Measurements from ENCODE around the gene GRID1. TPM values are rescaled to one million over a fixed set of nuclear protein-coding genes. Genes with fewer than 3 reads are reported as not detected.

The GRID1 gene
- polyA plus RNA-seq, 1 donor (not counting 4 experiments of a cell fraction or from before 2014, with no cell fraction given), result 0.01 TPM

- dilution Hi-C loops (cut with MboI; ENCODE audit: extremely low pct_ligation_motif_present, low sequenced_read_pairs), result no loop called here
- H3K36me3 ChIP-seq (ENCODE audit: control insufficient read depth in 2 of 2, extremely low read depth in 1 of 2, insufficient read depth in 2 of 2, low read length in 2 of 2), result no peaks in the 10 kb centered on the region
- FAIRE-seq, result no peak
Observed at GRCh38 chr10:86206240-86206579, 160.4 kb downstream of the GRID1 start.

DNA sequence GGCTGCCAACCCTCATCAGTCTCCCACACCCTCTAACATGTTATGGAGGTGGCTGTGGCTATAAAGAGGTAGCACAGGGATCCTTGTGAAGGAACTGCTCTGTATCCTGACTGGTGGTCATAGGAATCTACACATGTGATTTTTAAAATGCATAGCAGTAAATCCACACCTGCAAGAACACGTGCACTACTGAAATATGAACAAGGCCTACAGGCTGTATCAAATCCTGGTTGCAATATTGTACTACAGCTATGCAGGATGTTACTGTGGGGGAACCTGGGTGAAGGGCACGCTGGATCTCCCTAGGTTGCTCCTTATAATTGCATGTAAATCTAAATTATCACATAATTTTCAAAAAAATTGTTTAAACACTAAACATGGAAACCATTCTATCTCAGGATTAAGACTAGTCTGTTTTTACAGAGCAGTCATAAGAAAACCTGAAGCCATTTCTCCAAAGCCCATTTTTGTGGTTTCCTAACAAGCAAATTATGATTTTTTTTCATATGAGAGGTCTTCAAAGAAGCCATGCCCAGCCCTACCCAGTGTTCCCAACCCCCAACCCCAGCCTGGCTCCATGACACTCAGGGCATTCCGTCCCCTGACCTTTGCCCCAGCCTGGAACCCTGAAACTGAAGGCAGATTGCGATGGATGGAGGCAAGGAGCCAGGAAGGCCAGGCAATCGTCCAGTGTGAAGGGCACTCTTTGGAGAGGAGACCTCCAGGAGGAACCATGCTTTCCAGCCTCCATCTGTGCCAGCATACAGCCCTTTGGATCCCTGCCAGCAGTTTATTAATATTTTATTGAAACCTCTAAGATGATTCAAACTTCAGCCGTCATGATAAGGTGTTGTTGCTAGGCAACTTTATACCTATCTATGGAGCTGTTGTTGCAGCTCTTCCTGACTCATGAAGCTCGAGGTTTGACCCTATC is 161.0 kb downstream of the GRID1 start:
- H3K4me1 ChIP-seq (ENCODE audit: control insufficient read depth, extremely low read depth, insufficient read depth, low read length), result no peaks in the 10 kb centered on the region
- H2AFZ ChIP-seq (ENCODE audit: control insufficient read depth, low read length), result no peak overlapping the region
- no peaks in the 10 kb centered on the region for H3K27me3 ChIP-seq (ENCODE audit: control insufficient read depth, extremely low read depth, insufficient read depth, low read length)
- FAIRE-seq (no peak), DNase-seq (ENCODE audit: low read depth, low spot score) (no peak)
- H3K9ac ChIP-seq (ENCODE audit: control insufficient read depth, extremely low read depth, insufficient read depth, low read length), result no peak overlapping the region
- no peaks in the 10 kb centered on the region for H3K36me3 ChIP-seq (ENCODE audit: control insufficient read depth in 2 of 2, extremely low read depth in 1 of 2, insufficient read depth in 2 of 2, low read length in 2 of 2)
- dilution Hi-C loops (cut with MboI; ENCODE audit: extremely low pct_ligation_motif_present, low sequenced_read_pairs), result no loop called here
- no peaks in the 10 kb centered on the region for H3K9me3 ChIP-seq (ENCODE audit: control insufficient read depth, low read depth, low read length)
- no peak for TF ChIP-seq EZH2 (IDR thresholded peaks at IDR 0.05; ENCODE audit: low read length)
- no peak overlapping the region for H3K4me3 ChIP-seq (ENCODE audit: control insufficient read depth in 2 of 3, extremely low read depth in 1 of 3, insufficient read depth in 2 of 3, low read depth in 1 of 3, low read length in 3 of 3)
- no peaks in the 10 kb centered on the region for H3K9me1 ChIP-seq (ENCODE audit: control insufficient read depth, extremely low read depth, insufficient read depth, low read length)
- no peak overlapping the region for H3K27ac ChIP-seq (ENCODE audit: control insufficient read depth, insufficient read depth, low read length)
- no peaks in the 10 kb centered on the region for H4K20me1 ChIP-seq (ENCODE audit: control insufficient read depth, extremely low read depth, insufficient read depth, low read length)
- no peaks in the 10 kb centered on the region for H3K79me2 ChIP-seq (ENCODE audit: control insufficient read depth, insufficient read depth, low read length)
- H3K4me2 ChIP-seq (ENCODE audit: control insufficient read depth, extremely low read depth, insufficient read depth, low read depth, low read length), result no peak overlapping the region

More at GRCh38 chr10:86206240-86206579, 160.4 kb downstream of the GRID1 start:
- Histone ChIP-seq H3K4me3 (ENCODE audit: control insufficient read depth in 2 of 3, extremely low read depth in 1 of 3, insufficient read depth in 2 of 3, low read depth in 1 of 3, low read length in 3 of 3) (no peak overlapping the region), H4K20me1 (ENCODE audit: control insufficient read depth, extremely low read depth, insufficient read depth, low read length) (no peaks in the 10 kb centered on the region), H3K4me2 (ENCODE audit: control insufficient read depth, extremely low read depth, insufficient read depth, low read depth, low read length) (no peak overlapping the region), H3K27ac (ENCODE audit: control insufficient read depth, insufficient read depth, low read length) (no peak overlapping the region), H3K9ac (ENCODE audit: control insufficient read depth, extremely low read depth, insufficient read depth, low read length) (no peak overlapping the region), H3K27me3 (ENCODE audit: control insufficient read depth, extremely low read depth, insufficient read depth, low read length) (no peaks in the 10 kb centered on the region), H2AFZ (ENCODE audit: control insufficient read depth, low read length) (no peak overlapping the region), H3K4me1 (ENCODE audit: control insufficient read depth, extremely low read depth, insufficient read depth, low read length) (no peaks in the 10 kb centered on the region), H3K79me2 (ENCODE audit: control insufficient read depth, insufficient read depth, low read length) (no peaks in the 10 kb centered on the region), H3K9me1 (ENCODE audit: control insufficient read depth, extremely low read depth, insufficient read depth, low read length) (no peaks in the 10 kb centered on the region), H3K9me3 (ENCODE audit: control insufficient read depth, low read depth, low read length) (no peaks in the 10 kb centered on the region)
- TF ChIP-seq CTCF (optimal IDR thresholded peaks at IDR 0.05 in 1 of 3, IDR thresholded peaks at IDR 0.05 in 1 of 3, conservative IDR thresholded peaks at IDR 0.05 in 1 of 3; ENCODE audit: extremely low read depth in 1 of 3, insufficient read depth in 2 of 3, low read length in 3 of 3) (no peak), EZH2 (IDR thresholded peaks at IDR 0.05; ENCODE audit: low read length) (no peak)
- DNase-seq (ENCODE audit: low read depth, low spot score), result no peak
